ENCODE results near the gene OR51E1. TPM values are rescaled to one million over a fixed set of nuclear protein-coding genes. Genes with fewer than 3 reads are reported as not detected.
A peak's percentile ranks its signal among the peaks of the same experiment; 100 is the strongest.

Gene OR51E1
- total RNA-seq, 2 donors from 2014 or later = 4.4 to 36.0 TPM

- no peaks in the 10 kb centered on the region for H3K4me1 ChIP-seq (replicated peaks)
- DNase-seq (ENCODE audit: low spot score) = peak; percentile 32
- no peaks in the 10 kb centered on the region for H3K36me3 ChIP-seq
- WGBS = 18% methylated on average over 2 of the region's 2 CpGs
- no peaks in the 10 kb centered on the region for H3K9me3 ChIP-seq
- H3K27ac ChIP-seq = no peak overlapping the region
- H3K27me3 ChIP-seq (replicated peaks; ENCODE audit: insufficient read depth) = no peaks in the 10 kb centered on the region
- intact Hi-C loops (cut with DNase I) = no loop called here
- TF ChIP-seq POLR2AphosphoS5 (IDR thresholded peaks at IDR 0.05) = peak; percentile 50
- TF ChIP-seq CTCF (IDR thresholded peaks at IDR 0.05) = no peak
- no peak overlapping the region for H3K4me3 ChIP-seq
Measured at GRCh38 chr11:4677948-4678347, 34.2 kb downstream of the OR51E1 start.

GRCh38 chr11:4680341-4680740, 36.6 kb downstream of the OR51E1 start:
- no peak for TF ChIP-seq POLR2AphosphoS5 (IDR thresholded peaks at IDR 0.05)
- Histone ChIP-seq H3K9me3 (no peaks in the 10 kb centered on the region), H3K27me3 (replicated peaks; ENCODE audit: insufficient read depth) (no peaks in the 10 kb centered on the region), H3K36me3 (no peaks in the 10 kb centered on the region), H3K4me1 (replicated peaks) (no peaks in the 10 kb centered on the region), H3K4me3 (no peak overlapping the region), H3K27ac (no peak overlapping the region)
- intact Hi-C loops (cut with DNase I) = no loop called here
- no peak for DNase-seq (ENCODE audit: low spot score)
- 30% methylated on average over 3 of the region's 3 CpGs for WGBS

GRCh38 chr11:4682623-4683419, 39.0 kb downstream of the OR51E1 start:
- TF ChIP-seq POLR2AphosphoS5 (IDR thresholded peaks at IDR 0.05) (no peak), POLR2A (IDR thresholded peaks at IDR 0.05) (no peak), CTCF (IDR thresholded peaks at IDR 0.05) (no peak)
- H3K4me3 ChIP-seq = no peak overlapping the region
- intact Hi-C loops (cut with DNase I) = no loop called here
- no peaks in the 10 kb centered on the region for H3K4me1 ChIP-seq (replicated peaks)
- no peak overlapping the region for H3K27ac ChIP-seq
- no peaks in the 10 kb centered on the region for H3K27me3 ChIP-seq (replicated peaks; ENCODE audit: insufficient read depth)
- DNase-seq (ENCODE audit: low spot score) = no peak
- 96% methylated on average over 2 of the region's 2 CpGs for WGBS
- H3K36me3 ChIP-seq = no peaks in the 10 kb centered on the region
- H3K9me3 ChIP-seq = no peaks in the 10 kb centered on the region

- no peak for DNase-seq (ENCODE audit: low spot score)
- 94% methylated on average over 3 of the region's 3 CpGs for WGBS
- H3K9me3 ChIP-seq = no peaks in the 10 kb centered on the region
- no peak overlapping the region for H3K4me3 ChIP-seq
- TF ChIP-seq POLR2A (IDR thresholded peaks at IDR 0.05) (no peak), POLR2AphosphoS5 (IDR thresholded peaks at IDR 0.05) (no peak), CTCF (IDR thresholded peaks at IDR 0.05) (no peak)
- intact Hi-C loops (cut with DNase I) = no loop called here
- no peaks in the 10 kb centered on the region for H3K27me3 ChIP-seq (replicated peaks; ENCODE audit: insufficient read depth)
- no peak overlapping the region for H3K27ac ChIP-seq
- no peaks in the 10 kb centered on the region for H3K4me1 ChIP-seq (replicated peaks)
- H3K36me3 ChIP-seq = no peaks in the 10 kb centered on the region
Measured at GRCh38 chr11:4684631-4685285, 41.0 kb downstream of the OR51E1 start.

GRCh38 chr11:4695442-4695841, 51.7 kb downstream of the OR51E1 start:
- peak overlapping the region in 1 of 2 donors; percentile 60 for H3K27ac ChIP-seq
- DNase-seq (ENCODE audit: low spot score) = no peak
- H3K4me1 ChIP-seq (replicated peaks) = no peaks in the 10 kb centered on the region
- H3K27me3 ChIP-seq (replicated peaks; ENCODE audit: insufficient read depth) = no peaks in the 10 kb centered on the region
- no peak for TF ChIP-seq CTCF (IDR thresholded peaks at IDR 0.05)
- TF ChIP-seq POLR2AphosphoS5 (IDR thresholded peaks at IDR 0.05) = no peak
- no peak for TF ChIP-seq POLR2A (IDR thresholded peaks at IDR 0.05)
- H3K4me3 ChIP-seq = peak overlapping the region; percentile 16 to 28
- H3K36me3 ChIP-seq = no peaks in the 10 kb centered on the region
- intact Hi-C loops (cut with DNase I) = loop anchor here (5.0 kb wide), 1 partner anchor 58 kb away; the partner anchor contains the start of gene OR51D1
- WGBS = 14% methylated on average over 1 of the region's 1 CpG
- H3K9me3 ChIP-seq = no peaks in the 10 kb centered on the region

Measured in prostate gland (tissue), 2 donors.